Activated T-cell treated with anti-CD3 and anti-CD28 coated beads for 24 hours (primary cell): ENCODE results near the gene GRID1.

Experiments
- DNase-seq: peaks from one replicate; pipeline ENCODE4 v3.0.0-alpha.2; 2020; ENCODE audit warnings: low read depth

GRID1 gene

DNA sequence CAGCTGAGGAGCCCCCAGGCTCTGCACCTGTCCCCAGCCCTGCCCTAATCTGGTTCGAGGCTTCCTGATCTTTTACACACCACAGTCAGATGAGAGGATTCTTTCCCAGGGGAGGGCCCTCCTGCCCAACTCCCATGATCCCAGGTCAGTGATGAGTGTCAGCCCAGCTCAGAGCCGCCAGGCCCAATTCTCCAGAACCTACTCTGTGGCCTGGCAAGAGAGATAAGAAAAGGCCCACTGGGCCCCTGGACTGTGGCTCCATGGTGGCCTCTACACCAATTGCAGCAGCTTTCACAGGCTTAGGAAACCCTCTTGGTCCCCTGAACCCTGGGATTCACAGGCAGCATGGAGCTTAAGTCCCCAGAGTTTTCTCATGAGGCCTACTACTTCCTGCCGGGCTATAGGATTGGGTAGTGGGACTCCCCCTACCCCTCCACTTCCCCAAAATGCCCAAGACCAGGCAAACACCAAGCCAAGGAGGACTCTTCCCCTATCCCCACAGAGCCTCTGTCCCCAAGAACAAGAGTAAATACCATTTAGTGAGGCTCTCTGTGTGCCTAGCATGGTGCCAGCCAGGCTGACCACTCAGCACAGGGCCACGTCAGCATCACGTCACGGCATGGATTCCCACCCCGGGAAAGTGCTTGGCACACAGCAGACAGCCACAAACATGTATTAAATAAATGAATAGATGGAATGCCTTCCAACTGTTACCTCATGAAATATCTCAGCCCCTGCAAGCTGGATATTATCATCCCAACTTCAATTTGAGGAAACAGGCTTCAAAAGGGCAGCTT, 100.0 kb downstream of the GRID1 start:
- no peak for DNase-seq

DNA sequence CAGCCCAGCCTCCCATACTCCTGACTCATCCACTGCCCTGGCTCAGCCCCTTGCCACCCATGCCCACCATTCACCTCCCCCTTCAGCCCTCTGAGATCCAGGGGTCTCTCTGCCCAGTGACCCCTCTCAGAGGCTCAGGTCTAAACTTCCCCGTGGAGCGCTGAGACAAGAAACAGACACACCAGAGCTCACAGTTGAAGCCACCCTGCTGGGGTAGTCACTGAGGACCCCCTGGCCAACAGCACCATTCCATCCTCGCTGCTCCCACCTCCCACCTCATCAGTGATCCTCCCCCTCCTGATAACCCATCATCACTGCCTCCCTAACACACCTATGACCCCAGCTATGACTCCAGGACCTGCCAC, 100.7 kb downstream of the GRID1 start:
- DNase-seq: no peak

DNA sequence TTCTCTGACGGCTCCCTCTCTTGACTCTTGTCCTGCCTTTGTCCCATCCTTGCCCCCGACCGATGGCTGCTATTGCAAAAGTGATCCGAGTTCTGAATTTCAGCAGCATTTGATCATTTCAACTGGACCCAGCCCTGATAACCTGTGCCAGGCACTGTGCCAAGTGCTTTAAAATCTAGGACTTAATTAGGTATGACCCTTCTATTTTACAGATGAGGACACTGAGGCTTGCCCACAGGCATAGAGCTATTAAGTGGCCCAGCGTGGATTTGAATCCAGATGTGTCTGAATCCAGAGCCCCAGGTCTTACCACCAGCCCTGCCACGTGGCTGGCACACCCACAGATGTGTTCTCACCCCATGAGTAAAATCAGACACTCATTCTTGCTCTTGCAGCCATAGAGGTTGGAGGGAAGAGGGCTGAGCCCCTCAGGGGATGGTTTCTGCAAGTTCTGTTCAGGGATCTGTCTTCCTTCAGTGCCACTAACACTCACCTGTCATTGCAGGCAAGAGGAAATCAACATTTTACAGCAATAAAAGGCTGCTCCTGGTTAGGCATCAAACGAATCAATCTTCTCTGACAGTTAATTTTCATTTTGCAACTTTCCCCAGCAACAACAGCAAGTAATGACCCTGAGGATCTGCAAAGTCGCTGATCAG, 101.2 kb downstream of the GRID1 start:
- DNase-seq: no peak

DNA sequence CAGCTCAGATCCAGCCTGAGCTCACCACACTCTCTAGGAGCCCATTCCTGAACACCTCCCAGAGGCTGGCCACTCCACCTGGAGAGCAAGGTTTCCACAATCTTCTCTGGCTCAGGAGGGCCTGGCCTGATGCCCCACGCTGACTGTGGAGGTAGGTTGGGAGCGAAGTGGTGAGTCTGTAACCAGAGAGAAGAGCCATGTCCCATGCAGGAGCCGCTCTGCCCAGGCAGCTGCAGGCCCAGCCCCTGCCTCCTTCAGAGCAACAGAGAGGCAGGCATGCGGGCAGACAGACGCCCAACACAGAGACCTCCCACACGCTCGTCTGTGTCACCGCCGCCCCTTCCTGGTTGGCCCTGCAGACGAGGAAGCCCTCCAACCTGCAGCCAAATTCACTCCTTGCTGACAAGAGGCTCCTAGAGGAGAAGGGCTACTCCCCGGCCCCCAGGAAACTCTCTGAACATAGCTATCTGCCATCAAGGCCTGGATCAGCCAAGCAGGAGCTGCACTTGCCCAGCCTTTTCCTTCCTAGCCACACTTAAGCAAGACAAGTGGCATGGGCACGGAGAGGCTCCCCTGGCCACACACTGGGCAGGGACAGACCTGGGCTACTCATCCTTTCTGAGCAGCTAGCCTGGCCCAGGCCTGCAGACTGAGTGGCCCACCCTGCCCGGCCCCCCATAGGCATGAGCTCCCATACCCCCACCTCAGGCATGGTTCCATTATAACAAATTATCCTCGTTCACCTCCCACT, 101.9 kb downstream of the GRID1 start:
- DNase-seq: no peak

DNA sequence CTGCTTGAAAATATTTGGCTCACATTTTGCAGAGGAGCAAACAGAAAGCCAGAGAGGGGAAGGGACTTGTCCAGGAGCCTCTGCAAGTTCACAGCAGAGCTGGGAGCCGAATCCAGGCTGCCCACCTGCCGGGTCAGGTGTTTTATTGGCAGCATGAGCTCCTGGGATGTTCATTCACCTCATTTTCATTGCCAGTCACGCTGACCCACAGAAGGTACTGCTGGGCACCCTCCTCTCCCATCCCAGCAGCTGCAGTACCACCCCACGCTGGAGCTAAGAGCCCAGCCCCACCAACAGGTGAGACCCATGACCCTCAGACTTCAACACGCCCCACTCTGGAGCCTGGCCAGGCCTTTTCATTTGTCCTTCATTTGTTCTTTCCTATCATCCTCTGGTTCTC, 102.7 kb downstream of the GRID1 start:
- DNase-seq: no peak

DNA sequence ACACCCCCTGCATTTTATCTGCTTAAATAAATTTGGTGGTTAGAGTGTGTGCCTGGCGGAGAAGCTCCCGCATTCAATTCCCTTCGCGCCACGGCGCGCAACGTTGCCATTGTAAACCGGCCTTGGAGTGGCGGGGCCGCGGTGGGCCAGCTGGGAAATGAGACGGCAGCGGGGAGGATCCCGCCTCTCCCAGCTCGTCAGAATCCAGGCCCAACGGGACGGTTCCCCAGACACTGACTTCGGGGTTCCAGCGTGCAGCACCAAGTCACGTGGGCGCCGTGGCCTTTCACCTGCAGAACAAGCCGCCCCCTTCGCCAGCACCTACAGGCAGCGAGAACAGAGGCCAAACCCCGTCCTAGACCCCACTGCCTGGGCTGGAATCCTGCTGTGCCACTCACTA, 103.4 kb downstream of the GRID1 start:
- no peak for DNase-seq

DNA sequence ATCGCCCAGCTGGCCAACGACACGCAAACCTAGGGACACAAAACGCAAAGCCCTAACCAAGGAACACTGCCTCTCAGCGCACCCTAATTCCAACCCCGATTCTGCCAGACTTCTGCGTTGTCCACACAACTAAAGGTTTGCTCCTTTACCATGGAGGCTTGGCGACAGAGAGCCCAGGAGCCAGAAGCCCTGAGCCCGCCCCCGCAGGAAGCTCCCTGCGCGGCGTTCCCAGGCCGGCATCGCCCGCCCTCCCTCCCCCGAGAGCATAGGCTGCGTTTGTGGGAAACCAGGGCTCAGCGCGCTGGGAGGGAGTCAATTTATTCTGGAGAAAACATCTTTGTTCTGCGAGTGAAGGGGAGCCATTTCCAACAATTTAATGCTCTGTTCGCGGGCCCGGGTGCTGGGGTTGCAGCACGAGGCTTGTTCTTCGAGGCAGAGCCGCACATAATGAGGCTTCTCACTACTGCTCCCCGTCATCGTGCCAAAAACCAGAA, 103.9 kb downstream of the GRID1 start:
- DNase-seq: no peak

DNA sequence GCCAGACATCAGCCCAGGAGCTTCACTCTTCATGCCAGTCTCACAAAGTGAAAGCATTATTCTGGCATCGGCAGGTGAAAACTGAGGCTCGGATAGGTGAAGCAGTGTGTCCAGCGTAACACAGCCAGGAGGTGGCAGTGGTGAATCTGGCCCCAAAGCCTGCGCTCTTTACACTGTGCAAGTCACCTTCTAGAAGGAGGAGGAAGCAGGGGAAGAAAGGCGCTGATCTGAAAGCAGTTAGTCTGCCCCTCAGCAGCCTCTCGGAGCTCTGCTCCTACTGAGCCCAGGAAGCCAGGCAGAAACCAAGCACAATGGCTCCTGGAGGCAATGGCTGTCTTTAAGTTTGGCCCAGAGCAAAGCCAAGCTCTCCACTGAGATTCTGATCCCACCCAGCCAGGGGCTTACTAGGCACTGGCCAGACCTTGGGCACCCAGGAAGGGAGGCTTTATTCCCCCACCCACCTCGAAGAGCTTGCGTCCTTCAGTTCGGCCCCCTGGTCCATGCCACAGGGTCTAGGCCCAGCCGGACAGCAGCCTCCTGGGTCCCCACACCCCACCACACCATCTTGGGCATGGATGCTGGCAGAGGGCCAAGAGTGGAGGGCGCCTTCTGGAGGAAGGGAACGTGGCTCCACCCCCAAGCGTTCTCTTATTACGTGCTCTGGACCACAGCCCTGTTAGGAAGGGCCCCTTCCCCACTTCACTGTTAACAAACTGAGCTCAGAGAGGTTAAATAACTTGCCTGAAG, 104.5 kb downstream of the GRID1 start:
- no peak for DNase-seq

DNA sequence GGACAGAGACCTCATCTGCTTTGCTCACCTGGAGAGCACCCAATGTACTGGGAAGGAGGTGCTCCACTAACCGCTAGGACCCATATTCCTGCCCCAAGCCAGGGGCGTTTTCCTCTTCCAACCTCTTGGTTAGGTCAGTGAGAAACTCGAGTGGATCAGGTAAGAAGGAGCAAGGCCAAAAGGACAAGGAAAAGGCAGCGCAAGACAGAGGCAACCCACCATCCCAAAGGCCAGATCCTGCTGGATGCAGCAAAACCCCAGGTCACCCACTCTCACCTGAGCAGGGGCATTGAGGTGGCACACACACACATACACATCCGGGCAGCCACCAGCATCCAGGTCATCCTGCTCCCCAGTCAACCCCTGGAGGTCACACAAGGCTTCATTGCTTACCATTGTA, 105.1 kb downstream of the GRID1 start:
- no peak for DNase-seq

DNA sequence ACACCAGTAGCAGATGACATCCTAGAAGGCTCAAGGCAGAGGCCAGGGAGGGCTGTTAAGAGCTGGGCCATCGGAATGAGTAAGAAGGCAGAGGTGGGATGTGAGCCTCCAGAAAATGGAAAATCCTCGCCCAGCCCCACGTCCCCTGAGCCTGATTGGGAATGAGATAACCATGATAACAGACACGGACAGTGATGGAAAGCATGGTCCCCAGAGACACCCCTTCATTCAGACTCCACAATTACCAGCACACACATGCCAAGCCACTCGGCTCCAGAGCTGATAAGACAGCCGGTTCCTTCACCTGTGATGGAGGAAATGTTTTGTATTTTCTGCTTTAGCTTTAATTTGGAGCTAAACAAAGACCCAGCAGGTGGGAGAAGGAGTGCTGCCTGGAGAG, 106.0 kb downstream of the GRID1 start:
- no peak for DNase-seq

DNA sequence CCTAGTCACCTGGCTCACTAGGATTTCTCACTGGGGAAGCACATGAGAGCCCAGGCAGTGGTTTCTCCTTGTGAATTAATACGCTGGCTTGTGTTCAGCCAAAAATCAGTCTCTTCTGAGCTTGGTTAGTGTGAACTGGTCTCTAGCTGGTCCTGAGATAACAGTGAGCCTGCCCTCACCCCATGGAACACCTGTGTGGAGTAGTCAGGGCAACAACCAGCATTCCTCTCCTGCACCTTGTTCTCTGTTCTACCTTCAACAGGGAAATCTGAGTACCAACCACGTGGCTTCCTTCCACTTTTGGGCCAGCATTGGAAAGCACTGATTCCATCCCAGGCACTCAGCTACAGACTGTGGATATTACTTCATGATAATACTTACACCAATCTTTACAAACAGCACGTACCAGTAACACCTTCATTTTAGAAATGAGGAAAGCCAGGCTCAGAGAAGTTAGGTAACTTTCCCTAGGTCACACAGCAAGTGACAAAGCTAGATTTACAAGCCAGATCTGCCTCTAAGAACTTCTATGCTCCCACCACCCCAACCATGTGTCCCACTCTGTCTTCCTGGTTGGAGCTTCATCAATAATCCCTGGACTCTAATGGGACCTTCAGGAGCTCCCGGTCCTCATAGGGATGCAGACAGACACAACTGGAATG, 106.6 kb downstream of the GRID1 start:
- DNase-seq: no peak

DNA sequence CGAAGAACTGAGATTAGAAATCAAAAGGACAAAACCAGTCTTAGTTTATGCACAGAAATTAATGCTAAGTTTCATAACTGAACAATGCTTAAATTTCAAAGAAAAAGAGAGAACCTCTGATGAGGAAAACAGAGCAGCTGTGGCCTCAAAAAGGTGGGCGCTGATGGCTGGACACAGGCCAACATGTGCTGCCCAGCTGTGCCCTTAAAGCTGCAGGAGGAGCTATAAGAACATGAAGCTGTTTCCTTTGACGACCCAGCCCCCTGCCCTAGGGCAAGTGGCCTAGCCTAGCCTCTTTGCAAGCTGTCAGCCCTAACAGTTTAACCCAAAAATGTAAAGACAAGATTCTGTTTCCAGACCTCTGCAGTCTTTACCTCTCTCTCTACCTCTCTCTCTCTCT, 107.7 kb downstream of the GRID1 start:
- no peak for DNase-seq

DNA sequence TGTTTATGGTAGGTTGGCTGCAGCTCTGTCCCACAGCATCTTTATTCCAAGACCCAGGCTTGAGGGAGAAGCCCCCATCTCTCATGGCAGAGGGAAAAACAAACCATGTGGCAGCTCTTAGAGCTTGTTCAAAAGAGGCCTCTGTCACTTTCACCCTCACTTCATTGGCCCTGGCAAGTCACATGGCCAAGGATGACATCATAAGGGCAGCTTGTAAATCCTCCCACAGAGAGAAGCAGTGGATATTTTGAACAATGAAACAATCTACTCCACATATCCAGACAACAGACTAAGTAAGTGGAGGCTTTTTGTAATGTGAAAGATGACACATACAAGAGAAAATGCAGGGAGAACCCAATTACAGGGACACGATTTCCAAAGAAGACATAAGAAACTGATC, 108.1 kb downstream of the GRID1 start:
- no peak for DNase-seq

DNA sequence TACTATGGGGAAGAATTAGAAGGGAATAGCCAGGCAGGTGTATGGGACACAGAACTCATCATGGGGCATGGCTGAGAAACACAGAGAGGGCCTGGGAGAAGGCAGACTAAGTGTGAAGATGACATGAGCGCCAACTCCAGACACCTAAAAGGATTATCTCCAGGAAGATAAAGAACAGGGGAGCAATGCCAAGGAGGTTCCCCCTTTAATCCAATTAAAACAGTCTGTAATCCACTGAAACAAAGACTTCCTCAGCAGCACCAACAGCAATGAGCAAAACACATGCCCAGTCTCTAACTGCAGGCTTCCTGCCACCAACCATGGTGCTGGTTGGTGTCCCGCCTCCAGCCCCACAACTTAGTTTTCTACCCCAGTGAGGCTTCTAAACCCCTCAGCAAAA, 108.9 kb downstream of the GRID1 start:
- DNase-seq: no peak

DNA sequence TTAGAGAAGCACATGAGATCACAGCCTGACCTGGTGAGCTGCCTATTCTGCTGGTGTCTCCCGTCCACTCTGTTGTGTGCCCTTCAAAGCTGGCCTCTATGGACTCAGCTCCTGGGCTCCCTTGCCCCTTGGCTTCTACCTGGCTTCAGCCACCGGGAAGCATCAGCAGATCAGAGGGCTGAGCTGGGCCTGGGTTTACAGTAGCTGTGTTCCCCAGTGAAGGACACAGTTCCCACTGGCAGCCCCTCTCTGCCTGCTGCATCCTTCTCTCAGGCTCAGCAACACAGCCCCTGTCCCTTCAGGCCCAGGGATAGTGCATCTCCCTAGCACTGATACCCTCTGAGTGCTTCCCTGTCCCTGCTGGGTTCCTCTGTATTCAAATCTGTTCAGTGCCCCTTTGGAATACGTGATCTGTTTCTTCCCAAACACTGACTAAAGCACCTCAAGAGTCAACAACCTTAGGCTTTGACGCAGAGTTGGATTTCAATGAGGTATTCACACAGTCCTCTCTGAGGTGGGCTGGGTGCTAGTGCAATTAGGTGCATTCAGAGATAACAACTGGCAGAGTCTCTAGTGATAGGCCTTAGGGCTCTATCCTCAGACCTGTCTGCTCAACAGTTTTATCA, 109.8 kb downstream of the GRID1 start:
- no peak for DNase-seq

DNA sequence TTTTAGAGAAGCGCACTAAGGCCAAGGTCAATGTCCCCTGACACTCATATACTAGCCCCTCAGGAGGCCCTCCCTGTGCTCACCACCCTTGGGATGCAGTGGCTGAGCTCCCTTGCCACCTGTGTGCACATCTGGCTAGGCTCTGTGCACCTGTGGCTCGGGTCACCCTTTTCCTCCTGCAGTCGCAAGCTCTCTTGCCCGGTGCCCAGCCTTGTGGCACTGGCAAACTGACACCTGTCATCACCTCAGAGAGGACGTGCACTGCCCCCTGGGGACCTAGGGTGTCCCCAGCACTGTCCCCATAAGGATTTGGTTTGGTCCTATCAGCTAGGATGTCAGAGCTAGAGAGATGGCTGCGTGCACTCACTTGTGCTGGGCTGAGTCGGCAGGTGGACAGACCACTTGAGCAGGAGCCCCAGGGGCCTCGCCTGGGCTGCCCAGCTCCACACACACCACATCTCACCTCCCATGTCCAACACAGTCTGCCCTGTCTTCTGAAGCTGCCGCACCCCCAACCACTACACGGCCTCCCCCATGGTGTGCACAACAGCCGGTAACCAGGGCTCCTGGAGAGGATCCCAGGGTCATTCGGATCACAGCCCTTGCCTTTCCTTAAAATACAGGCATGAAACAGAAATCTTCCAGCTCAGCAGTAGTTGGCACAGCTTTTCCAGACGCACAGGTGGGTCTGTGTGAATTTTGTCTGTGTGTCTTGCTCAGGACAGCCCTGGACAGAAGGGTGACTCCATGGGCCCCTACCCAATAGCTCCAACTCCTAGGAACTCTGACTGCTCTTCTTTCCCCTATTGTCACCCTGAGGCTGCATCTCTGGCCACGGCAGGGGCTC, 111.0 kb downstream of the GRID1 start:
- DNase-seq: no peak

DNA sequence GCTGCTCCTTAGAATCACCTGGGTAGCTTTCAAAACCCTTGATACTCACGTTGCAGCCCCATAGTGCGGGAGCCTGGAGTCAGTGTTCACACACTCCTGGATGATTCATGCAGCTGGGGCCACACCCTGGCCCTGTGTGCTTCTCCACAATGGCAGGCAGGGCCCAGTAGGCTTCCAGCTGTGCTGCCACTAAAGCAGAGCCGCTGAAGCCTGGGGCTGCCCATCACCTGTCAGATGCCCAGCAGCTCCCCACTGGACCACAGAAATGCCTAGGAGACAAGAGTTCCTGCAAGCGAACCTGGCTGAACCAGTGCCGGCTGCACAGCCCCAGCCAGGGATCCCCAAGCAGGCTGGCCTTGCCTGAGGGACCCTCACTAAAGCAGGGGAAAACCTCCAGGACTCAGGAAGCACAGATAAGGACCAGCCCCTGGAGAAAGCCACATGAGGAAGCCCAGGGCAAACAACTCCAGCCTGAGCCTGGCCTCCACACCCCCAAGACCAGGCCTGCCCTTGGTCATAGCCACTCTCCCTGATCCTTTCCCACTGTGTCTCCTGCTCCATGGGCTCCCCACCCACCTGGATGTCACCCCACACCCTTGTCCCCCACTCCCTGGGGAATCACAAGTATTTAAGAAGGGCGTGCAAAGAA, 111.9 kb downstream of the GRID1 start:
- no peak for DNase-seq

DNA sequence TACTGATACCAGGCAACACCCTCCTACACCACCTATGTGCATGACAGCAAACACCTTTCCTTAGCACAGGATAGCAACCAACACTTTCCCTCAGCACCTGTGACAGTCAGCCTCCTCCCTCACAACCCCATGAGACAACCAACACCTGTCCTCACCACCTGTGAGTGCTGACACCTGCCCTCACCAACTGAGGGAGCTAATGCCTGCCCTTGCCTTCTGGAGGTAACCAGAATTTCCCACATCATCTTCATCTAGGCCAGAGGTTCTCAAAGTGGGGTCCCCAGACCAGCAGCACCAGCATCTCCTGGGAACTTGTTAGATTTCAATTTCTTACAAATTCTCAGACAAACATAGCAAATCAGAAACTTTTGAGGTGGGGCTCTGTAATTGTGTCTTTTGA, 112.5 kb downstream of the GRID1 start:
- no peak for DNase-seq

DNA sequence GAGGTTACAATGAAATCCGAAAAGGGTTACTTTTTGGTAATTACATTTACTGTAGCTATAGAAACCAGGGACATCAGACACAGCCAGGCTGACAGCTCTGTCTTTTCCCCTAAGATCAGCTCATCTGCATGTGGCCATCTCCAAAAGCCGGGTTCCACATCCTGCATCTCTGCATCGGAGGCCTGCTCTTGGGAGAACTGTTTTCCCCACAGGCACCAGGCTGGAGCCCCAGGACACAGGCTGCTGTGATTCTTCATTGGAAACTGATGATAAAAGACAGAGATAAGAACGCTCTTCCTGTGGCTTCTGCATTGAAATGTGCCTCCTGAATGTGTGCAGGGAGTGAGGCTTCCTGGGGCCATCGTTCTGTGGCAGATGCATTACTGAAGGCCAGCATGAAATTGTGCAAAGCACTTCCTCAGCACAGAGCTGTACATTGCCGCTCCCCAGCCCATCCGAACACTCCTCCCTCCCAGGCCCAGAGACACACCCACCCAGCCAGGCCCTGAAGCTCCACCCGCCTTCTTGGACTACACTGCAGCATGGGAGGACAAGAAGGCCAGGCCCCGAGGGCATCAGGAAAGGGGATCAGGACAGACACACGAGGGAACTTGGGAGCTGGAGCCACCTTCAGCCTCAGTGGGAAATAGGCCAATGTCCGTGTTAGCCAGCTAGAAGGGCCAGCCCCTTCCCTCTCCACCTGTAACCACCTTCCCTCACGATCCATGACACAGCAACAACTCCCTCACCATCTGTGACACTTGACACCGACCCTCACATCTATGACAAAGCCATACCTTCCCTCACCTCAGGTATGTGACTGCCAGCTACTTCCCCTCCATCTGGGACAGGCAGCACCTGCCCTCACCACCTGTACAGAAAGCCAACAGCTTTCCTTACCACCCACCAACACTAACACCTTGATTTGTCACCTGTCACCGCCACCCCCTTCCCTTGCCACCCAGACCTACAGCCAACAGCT, 113.2 kb downstream of the GRID1 start:
- no peak for DNase-seq
